Pons (tissue), 1 donor: Measurements from ENCODE around the gene SASH1.
A peak's percentile ranks its signal among the peaks of the same experiment; 100 is the strongest.

ENCODE experiments used
- DNase-seq: peaks from one replicate; pipeline ENCODE4 v3.0.0-alpha.2; 2016; ENCODE audit warnings: low spot score

SASH1 gene

DNA sequence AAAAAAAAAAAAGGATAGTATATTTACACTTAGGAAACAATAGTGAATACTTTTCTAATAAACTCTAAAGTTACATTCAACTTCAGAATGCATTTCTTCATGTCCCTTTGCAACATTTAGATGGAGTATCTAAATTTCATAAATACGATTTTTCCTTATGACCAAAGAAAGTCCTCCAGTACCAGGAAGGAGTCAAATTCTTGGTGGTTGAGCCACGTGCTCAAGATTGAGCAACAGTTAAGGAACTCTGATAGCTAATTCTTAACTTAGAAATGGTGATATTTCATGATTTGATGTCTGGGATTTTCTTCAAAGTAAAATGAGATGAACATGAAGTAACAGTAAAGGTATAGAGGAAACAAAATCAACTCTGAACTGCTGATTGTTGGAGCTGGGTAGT, 92.7 kb downstream of the SASH1 start:
- no peak for DNase-seq

DNA sequence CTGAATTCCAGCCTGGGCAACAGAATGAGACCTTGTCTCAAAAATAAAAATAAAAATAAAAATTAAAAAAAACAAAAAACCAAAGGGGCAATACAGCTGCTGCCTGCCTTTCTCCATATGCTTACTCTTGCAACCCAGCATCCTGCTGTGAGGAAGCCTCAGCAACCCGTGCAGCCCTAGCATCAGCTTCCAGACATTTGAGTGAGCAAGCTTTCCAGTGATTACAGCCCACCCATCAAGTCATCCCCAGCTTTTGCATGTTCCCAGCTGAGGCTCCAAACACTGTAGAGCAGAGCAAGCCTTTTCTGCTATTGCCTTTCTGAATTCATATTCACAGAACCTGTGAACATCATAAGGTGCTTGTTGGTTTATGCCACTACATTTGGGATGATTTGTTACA, 93.8 kb downstream of the SASH1 start:
- no peak for DNase-seq

- no peak for DNase-seq
Measured at GRCh38 chr6:148438632-148439031, 96.0 kb downstream of the SASH1 start.

- DNase-seq, result no peak
Measured at GRCh38 chr6:148440016-148440415, 97.4 kb downstream of the SASH1 start.

GRCh38 chr6:148440877-148441453, 98.3 kb downstream of the SASH1 start:
- peak; percentile 39 for DNase-seq

DNA sequence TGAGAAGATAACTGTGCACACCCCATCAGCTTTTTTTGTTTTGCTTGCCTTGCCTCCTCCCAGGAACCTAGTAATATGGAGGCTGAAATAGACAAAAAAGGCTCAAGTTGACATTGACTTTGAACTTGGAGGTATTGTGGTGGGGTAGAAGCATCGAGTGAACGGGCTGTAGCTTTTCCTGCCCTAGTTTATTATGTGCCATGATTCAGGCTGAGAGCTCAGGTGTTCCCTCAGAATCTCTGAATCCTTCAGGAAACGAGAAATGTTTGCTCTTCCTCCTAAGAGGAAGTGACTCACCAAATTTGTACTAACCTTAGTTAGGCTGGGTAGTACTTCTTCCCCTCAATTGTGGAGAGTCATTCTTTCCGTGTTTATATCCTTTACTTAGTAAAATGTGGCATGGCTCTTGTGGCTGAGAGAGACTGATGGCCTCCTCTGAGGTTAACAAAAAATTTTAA, 98.8 kb downstream of the SASH1 start:
- DNase-seq, result no peak

DNA sequence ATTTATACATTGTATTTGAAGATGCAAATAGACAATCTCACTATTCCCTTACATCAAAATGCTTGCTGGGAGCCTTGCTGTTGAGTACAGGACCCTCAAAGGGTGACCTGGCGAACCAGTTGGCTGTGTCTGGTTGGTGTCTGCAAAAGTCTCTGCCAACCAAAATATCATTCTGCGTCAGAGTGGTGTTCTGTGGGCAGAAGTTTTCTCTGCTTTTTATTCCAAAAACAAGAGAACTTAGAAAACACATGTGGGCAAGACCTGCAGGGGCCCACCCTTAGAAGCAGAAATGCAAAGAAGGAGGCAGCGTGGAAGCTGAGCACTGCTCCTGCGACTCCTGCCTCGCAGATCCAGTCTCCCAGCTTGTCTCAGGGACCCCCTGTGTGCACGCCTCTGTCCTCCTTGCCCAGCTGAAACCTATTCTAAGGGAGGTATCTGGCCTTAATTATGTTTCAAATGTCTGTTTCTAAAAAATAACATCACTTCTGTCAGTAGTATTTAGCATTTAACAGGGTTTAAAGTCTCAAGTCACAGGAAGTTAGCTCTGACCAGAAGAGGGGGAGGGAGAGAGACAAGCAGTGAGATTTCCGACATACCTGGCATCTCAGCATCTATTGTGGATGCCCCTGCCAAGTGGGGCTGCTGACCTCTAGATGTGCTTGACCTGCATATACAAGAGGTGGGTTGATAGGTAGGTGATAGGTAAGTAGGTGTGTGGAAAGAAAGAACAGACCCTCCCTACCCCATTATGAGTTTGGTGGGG, 101.3 kb downstream of the SASH1 start:
- no peak for DNase-seq

- no peak for DNase-seq
Measured at GRCh38 chr6:148445116-148445515, 102.5 kb downstream of the SASH1 start.

DNA sequence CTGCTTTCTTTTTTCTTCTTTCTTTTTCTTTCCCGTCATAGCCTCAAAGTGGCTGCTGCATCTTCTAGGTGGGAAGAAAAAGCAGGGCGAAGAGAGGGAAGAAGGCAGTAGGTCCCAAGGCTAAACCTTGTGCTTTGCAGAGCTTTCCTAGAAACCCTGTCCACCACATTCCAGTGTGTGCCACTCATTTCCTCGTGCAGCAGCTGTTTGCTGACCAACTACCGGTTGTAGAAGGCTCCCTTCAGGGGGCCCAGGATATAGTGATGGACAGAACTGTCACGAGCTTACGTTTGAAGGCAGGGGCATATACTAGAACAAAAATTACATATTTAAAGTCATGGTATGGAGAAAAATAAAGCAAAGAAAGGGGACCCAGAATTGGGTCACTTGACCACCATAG, 103.0 kb downstream of the SASH1 start:
- no peak for DNase-seq

DNA sequence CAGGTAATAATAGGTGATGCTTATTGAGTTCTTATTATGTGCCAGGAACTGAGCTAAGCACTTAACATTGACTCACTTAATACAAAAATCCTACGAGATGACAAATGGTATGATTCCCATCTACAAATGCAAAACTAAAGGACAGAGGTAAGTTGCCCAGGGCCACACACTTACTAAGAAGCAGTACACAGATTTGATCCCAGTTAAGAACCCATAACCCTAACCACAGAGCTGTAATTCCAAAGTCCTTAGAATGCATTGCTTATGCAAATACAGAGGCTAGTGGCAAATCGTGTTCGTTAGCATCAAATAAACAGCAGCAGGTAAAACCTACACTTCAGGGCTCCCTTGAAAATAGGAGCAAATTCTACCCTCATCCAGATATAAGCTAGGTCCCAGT, 104.0 kb downstream of the SASH1 start:
- no peak for DNase-seq

DNA sequence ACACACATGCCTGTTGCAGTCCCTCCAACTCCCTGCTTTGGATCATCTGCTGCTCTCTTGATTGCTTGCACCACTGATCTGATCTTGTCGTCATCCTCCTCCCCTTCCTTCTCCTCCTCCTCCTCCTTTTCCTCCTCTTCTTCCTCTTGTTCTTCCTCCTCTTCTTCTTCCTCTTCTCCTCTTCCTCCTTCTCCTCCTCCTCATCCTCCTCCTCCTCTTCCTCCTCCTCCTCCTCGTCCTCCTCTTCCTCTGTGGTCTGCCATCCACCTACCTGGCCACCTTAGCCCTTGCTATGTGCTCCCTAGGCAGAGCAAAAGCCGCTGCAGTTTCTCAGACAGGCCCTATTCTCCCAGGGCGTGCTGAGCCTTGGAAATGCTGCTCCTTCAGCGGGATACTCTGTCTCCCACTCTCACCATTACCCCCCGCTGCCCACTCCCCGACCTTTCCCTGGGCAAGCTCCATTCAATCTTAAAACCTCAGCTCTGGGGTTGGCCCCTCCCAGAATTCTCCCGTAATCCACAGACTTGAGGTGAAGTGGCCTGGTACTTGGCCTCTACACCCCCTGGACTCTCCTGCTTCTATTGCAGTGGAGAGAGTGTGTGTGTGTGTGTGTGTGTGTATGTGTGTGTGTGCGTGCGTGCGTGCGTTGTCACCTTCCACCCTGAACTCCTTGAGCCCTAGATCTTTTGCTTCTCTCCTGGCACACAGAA, 105.0 kb downstream of the SASH1 start:
- no peak for DNase-seq

DNA sequence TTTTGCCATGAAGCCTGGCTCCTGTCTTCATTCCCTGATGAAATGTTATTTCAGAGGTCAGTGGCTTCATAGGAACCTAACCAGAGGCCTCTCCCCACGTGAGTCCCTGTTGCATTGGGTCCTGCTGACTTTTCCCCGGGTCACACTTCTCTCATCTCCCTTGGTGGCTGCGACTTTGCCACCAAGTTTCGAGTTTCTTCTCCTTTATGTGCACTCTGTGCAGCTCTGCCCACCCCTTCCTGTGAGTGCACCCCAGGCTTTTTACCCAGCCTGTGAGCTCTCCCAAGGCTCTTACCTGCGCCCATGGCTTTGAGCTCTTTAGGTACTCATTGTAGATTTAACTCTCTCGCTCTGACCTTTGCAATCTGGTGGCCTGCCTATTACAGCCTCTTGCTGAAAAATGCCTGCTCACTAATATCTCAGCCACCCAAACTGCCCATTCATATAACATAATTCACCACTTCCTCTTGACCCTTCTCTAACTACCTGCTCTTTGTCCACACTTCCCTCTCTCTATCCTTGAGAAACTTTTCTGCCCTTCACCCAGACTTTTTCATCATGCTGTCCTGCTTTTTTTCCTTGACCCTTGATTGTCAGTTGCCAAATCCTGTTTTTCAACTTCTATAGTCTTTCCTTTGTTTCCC, 105.9 kb downstream of the SASH1 start:
- DNase-seq, result no peak

- DNase-seq, result no peak
Measured at GRCh38 chr6:148450866-148451265, 108.2 kb downstream of the SASH1 start.

- DNase-seq, result no peak
Measured at GRCh38 chr6:148451690-148452089, 109.1 kb downstream of the SASH1 start.

DNA sequence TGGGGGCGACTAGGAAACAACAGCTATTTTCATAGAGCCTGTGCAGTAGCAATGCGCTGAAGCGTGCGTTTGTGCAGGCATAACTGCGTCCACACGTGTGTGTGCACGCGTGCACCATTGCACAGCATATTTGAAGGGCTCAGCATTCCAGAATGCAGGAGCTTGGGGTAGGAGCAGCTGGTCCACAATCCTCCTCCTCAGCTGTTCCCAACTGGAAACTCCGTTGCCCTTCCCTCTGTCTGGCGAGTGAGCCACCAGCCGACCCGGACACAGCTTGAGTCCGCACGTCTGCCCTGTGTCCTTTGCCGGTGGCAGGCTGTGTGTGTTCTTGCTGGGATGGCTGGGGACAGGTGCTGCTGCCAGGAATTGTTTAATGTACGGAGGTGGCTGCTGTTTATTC, 110.2 kb downstream of the SASH1 start:
- no peak for DNase-seq

DNA sequence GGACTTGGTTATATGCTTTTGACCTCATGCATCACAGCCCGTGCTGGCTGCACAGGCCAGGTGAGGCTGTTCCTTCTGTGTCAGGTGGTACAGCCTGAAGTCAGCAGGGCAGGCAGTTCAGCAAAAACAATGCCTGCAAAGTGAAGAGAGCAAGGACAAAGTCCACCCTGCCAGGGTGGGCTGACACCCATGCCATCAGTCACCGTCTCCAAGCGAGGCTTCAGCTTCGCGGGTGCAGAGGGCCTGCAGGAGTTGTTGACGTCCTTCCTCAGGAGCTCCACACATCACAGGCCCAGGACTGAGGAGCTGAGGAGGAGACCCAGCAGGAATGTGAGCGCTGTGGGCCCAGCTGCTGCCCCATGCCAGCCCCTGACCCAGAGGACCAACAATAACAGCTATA, 111.3 kb downstream of the SASH1 start:
- no peak for DNase-seq

GRCh38 chr6:148455225-148455624, 112.6 kb downstream of the SASH1 start:
- no peak for DNase-seq

DNA sequence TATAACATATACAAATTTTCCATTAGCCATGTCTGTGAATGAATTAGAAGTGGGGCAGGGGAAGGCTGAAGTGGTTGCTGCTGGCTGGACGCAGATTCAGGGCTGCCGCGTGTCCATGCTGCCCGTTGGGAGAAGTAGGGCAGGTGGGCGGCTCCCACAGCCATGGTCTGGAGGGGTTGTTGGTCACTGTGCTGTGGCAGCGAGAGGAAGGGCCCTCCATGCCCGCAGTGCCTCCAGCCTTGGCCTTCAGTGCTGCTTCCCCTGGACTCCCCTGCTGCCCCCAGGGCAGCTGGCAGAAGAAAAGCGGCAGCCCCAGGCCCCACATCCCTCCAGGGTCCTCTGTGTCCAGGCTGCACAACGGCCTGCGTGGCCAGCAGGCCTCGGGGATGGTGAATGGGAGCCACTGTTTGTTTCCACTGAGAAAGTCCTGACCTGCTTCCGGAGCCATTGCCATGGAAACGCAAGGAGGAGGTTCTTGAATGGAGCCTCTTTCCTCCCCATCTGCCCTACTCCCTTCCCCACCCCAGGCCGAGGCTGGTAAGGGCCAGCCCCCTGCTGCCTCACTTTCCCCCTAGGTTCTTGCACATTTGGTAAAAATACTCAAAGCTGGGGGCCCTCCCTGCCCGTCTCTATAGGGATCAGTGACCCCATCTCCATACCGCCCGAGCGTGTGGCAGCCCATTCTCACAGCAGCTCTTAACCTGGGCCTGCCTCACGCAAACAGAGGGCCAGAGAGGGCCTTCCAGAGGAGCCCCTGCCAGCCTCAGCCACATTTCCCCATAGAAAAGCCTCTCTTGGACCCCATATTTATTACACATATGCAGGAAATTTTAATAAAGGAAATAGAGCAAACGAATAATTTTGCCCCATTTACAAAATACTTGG, 113.3 kb downstream of the SASH1 start:
- peak; percentile 94 for DNase-seq

- no peak for DNase-seq
Measured at GRCh38 chr6:148457137-148457842, 114.7 kb downstream of the SASH1 start.

DNA sequence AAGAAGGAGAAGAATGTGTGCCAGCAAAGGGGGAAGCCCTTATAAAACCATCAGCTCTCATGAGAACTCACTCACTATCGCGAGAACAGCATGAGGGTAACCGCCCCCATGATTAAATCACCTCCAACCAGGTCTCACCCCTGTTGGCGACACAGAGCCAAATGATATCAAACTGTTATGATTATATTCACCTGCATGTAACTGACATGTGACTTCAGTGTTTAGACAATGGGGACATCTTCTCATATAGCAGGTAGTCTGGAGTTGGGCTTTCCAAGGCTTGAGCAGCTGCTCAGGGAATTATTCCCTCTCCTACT, 115.2 kb downstream of the SASH1 start:
- no peak for DNase-seq

- no peak for DNase-seq
Measured at GRCh38 chr6:148459238-148459637, 116.6 kb downstream of the SASH1 start.
